ENCODE results near the gene HIGD1A. TPM values are rescaled to one million over a fixed set of nuclear protein-coding genes. Genes with fewer than 3 reads are reported as not detected.
A peak's percentile ranks its signal among the peaks of the same experiment; 100 is the strongest.
"Not testable (repeated sequence)": the region's sequence is repeated elsewhere in the genome, so short reads cannot be mapped to it uniquely, and the experiment has no call there.

HIGD1A gene
- total RNA-seq, 1 experiment from 2014 or later: 112 TPM

- intact Hi-C loops (cut with micrococcal nuclease; ENCODE audit: unreplicated experiment): no loop called here
- H3K36me3 Mint-ChIP-seq (ENCODE audit: insufficient read depth, unreplicated experiment): peaks cover 11% of the 10 kb centered on the region
- Histone ChIP-seq H3K4me1 (peaks cover 29% of the 10 kb centered on the region), H3K9me3 (no peaks in the 10 kb centered on the region), H3K27me3 (replicated peaks; ENCODE audit: control insufficient read depth, insufficient read depth, low read length) (no peaks in the 10 kb centered on the region), H3K4me3 (ENCODE audit: low read depth, low read length) (no peak overlapping the region), H3K36me3 (ENCODE audit: control insufficient read depth, insufficient read depth, low read length) (no peaks in the 10 kb centered on the region)
- no peak overlapping the region for H3K27ac Mint-ChIP-seq (ENCODE audit: unreplicated experiment)
- TF ChIP-seq CTCF (IDR thresholded peaks at IDR 0.05; ENCODE audit: insufficient read depth in 1 of 2, low read depth in 1 of 2, low read length in 1 of 2, severe bottlenecking in 1 of 2, unreplicated experiment in 1 of 2): no peak
- DNase-seq: no peak
- H3K4me3 Mint-ChIP-seq (ENCODE audit: unreplicated experiment): no peak overlapping the region
- BruUV-seq (replicated peaks): no TSS peak
- POLR2A ChIA-PET: no interaction called here
- CTCF ChIA-PET: no interaction called here
- no peaks in the 10 kb centered on the region for H3K9me3 Mint-ChIP-seq (ENCODE audit: unreplicated experiment)
- H3K4me1 Mint-ChIP-seq (ENCODE audit: low read depth, unreplicated experiment): peaks cover 19% of the 10 kb centered on the region
- no peaks in the 10 kb centered on the region for H3K27me3 Mint-ChIP-seq (ENCODE audit: insufficient read depth, unreplicated experiment)
Measured at GRCh38 chr3:42815826-42816225, 11.5 kb upstream of the HIGD1A start.

- Histone ChIP-seq H3K9me3 (no peaks in the 10 kb centered on the region), H3K36me3 (ENCODE audit: control insufficient read depth, insufficient read depth, low read length) (no peaks in the 10 kb centered on the region), H3K27me3 (replicated peaks; ENCODE audit: control insufficient read depth, insufficient read depth, low read length) (no peaks in the 10 kb centered on the region), H3K4me1 (peaks cover 37% of the 10 kb centered on the region), H3K4me3 (ENCODE audit: low read depth, low read length) (no peak overlapping the region)
- intact Hi-C loops (cut with micrococcal nuclease; ENCODE audit: unreplicated experiment): no loop called here
- peaks cover 27% of the 10 kb centered on the region for H3K4me1 Mint-ChIP-seq (ENCODE audit: low read depth, unreplicated experiment)
- no peaks in the 10 kb centered on the region for H3K27me3 Mint-ChIP-seq (ENCODE audit: insufficient read depth, unreplicated experiment)
- no TSS peak for BruUV-seq (replicated peaks)
- H3K4me3 Mint-ChIP-seq (ENCODE audit: unreplicated experiment): no peak overlapping the region
- POLR2A ChIA-PET: no interaction called here
- no peak overlapping the region for H3K27ac Mint-ChIP-seq (ENCODE audit: unreplicated experiment)
- peaks cover 13% of the 10 kb centered on the region for H3K36me3 Mint-ChIP-seq (ENCODE audit: insufficient read depth, unreplicated experiment)
- CTCF ChIA-PET: no interaction called here
- H3K9me3 Mint-ChIP-seq (ENCODE audit: unreplicated experiment): no peaks in the 10 kb centered on the region
- DNase-seq: no peak
- TF ChIP-seq CTCF (IDR thresholded peaks at IDR 0.05; ENCODE audit: insufficient read depth in 1 of 2, low read depth in 1 of 2, low read length in 1 of 2, severe bottlenecking in 1 of 2, unreplicated experiment in 1 of 2): no peak
Measured at GRCh38 chr3:42814914-42815507, 10.7 kb upstream of the HIGD1A start.

GRCh38 chr3:42814246-42814645 is 10.0 kb upstream of the HIGD1A start:
- Histone ChIP-seq H3K4me1 (peaks cover 44% of the 10 kb centered on the region), H3K9me3 (no peaks in the 10 kb centered on the region), H3K27me3 (replicated peaks; ENCODE audit: control insufficient read depth, insufficient read depth, low read length) (no peaks in the 10 kb centered on the region), H3K4me3 (ENCODE audit: low read depth, low read length) (no peak overlapping the region), H3K36me3 (ENCODE audit: control insufficient read depth, insufficient read depth, low read length) (no peaks in the 10 kb centered on the region)
- Mint-ChIP-seq H3K4me3 (ENCODE audit: unreplicated experiment) (no peak overlapping the region), H3K4me1 (ENCODE audit: low read depth, unreplicated experiment) (peaks cover 31% of the 10 kb centered on the region), H3K27ac (ENCODE audit: unreplicated experiment) (no peak overlapping the region), H3K36me3 (ENCODE audit: insufficient read depth, unreplicated experiment) (peaks cover 13% of the 10 kb centered on the region), H3K9me3 (ENCODE audit: unreplicated experiment) (no peaks in the 10 kb centered on the region), H3K27me3 (ENCODE audit: insufficient read depth, unreplicated experiment) (no peaks in the 10 kb centered on the region)
- DNase-seq: no peak
- BruUV-seq (replicated peaks): no TSS peak
- ChIA-PET CTCF (no interaction called here), POLR2A (no interaction called here)
- intact Hi-C loops (cut with micrococcal nuclease; ENCODE audit: unreplicated experiment): no loop called here
- TF ChIP-seq CTCF (IDR thresholded peaks at IDR 0.05; ENCODE audit: insufficient read depth in 1 of 2, low read depth in 1 of 2, low read length in 1 of 2, severe bottlenecking in 1 of 2, unreplicated experiment in 1 of 2): no peak

GRCh38 chr3:42811118-42811883 is 7.0 kb upstream of the HIGD1A start:
- H3K36me3 ChIP-seq (ENCODE audit: control insufficient read depth, insufficient read depth, low read length); H3K27me3 Mint-ChIP-seq (ENCODE audit: insufficient read depth, unreplicated experiment); CTCF ChIA-PET; POLR2A ChIA-PET; H3K4me3 ChIP-seq (ENCODE audit: low read depth, low read length); H3K9me3 Mint-ChIP-seq (ENCODE audit: unreplicated experiment); H3K9me3 ChIP-seq; H3K27me3 ChIP-seq (replicated peaks; ENCODE audit: control insufficient read depth, insufficient read depth, low read length): not testable (repeated sequence)
- peak; percentile 67 to 87 for DNase-seq
- Mint-ChIP-seq H3K36me3 (ENCODE audit: insufficient read depth, unreplicated experiment) (peaks cover 13% of the 10 kb centered on the region), H3K4me3 (ENCODE audit: unreplicated experiment) (peak overlapping the region; percentile 76), H3K4me1 (ENCODE audit: low read depth, unreplicated experiment) (peaks cover 36% of the 10 kb centered on the region), H3K27ac (ENCODE audit: unreplicated experiment) (peak overlapping the region; percentile 97)
- peaks cover 56% of the 10 kb centered on the region for H3K4me1 ChIP-seq
- intact Hi-C loops (cut with micrococcal nuclease; ENCODE audit: unreplicated experiment): loop anchor here (1.0 kb wide), 1 partner anchor 18 kb away; no protein-coding TSS in a partner anchor
- BruUV-seq (replicated peaks): TSS peak; percentile 88

- DNase-seq: peak; percentile 36 to 72
- peak overlapping the region; percentile 76 for H3K4me3 Mint-ChIP-seq (ENCODE audit: unreplicated experiment)
- H3K9me3 Mint-ChIP-seq (ENCODE audit: unreplicated experiment); BruUV-seq (replicated peaks); H3K9me3 ChIP-seq; H3K27me3 Mint-ChIP-seq (ENCODE audit: insufficient read depth, unreplicated experiment); H3K27me3 ChIP-seq (replicated peaks; ENCODE audit: control insufficient read depth, insufficient read depth, low read length); POLR2A ChIA-PET; CTCF ChIA-PET; H3K4me3 ChIP-seq (ENCODE audit: low read depth, low read length); H3K36me3 ChIP-seq (ENCODE audit: control insufficient read depth, insufficient read depth, low read length): not testable (repeated sequence)
- peak overlapping the region; percentile 97 for H3K27ac Mint-ChIP-seq (ENCODE audit: unreplicated experiment)
- intact Hi-C loops (cut with micrococcal nuclease; ENCODE audit: unreplicated experiment): loop anchor here (1.0 kb wide), 1 partner anchor 19 kb away; no protein-coding TSS in a partner anchor
- peaks cover 53% of the 10 kb centered on the region for H3K4me1 ChIP-seq
- peaks cover 41% of the 10 kb centered on the region for H3K4me1 Mint-ChIP-seq (ENCODE audit: low read depth, unreplicated experiment)
- peaks cover 13% of the 10 kb centered on the region for H3K36me3 Mint-ChIP-seq (ENCODE audit: insufficient read depth, unreplicated experiment)
Measured at GRCh38 chr3:42810706-42811105, 6.4 kb upstream of the HIGD1A start.

Data from Caco-2 (cell line).